Measurements from ENCODE around the gene MAPK4.

GRCh38 chr18:50628533-50628905 is 68.6 kb downstream of the MAPK4 start:
- TF ChIP-seq POLR2A (IDR thresholded peaks at IDR 0.05): no peak
- no peak for TF ChIP-seq CTCF (IDR thresholded peaks at IDR 0.05)
- TF ChIP-seq POLR2AphosphoS5 (IDR thresholded peaks at IDR 0.05): no peak

All from breast epithelium (tissue), 3 donors.